SK-N-SH (cell line): ENCODE measurements around the gene COX15. TPM values are rescaled to one million over a fixed set of nuclear protein-coding genes. Genes with fewer than 3 reads are reported as not detected.

Experiments
- CTCF ChIA-PET: fragments of 300-600, 350-600 bp; formaldehyde crosslinking; extraction: SDS; loops from one replicate; lab custom pipeline; 2021; lab: Yijun Ruan, JAX
- POLR2A ChIA-PET: fragments of 350-600 bp; sonication (Branson Sonifier 250); formaldehyde crosslinking; extraction: SDS; loops from one replicate; lab custom pipeline; 2020; ENCODE audit warnings: antibody characterized with exemption, inconsistent platforms; lab: Yijun Ruan, JAX
- DNase-seq: peaks from one replicate; pipeline ENCODE4 v3.0.0; 2012
- H2AFZ ChIP-seq: fragments of 200-600 bp; sonication (generic); 2 replicates; pipeline ENCODE4 v1.8.1; 2016; ENCODE audit warnings: antibody characterized with exemption, mild to moderate bottlenecking, low read depth
- H3F3A ChIP-seq: fragments of 200-600 bp; sonication (generic); replicated peaks from 2 replicates; pipeline ENCODE3; 2016; ENCODE audit warnings: antibody characterized with exemption, mild to moderate bottlenecking; ENCODE audit not compliant: insufficient read depth
- H3K27ac ChIP-seq, 2 experiments: fragments of 200-500 bp in 1 of 2; fragments of 200-600 bp in 1 of 2; sonication (Bioruptor generic) in 1 of 2; sonication (generic), shearing (Covaris generic) in 1 of 2; 2 replicates each; pipeline versions ENCODE4 v1.5.1 to v1.6.1; 2014 to 2016; ENCODE audit warnings: low read depth in 2 of 2, inconsistent platforms in 1 of 2, low read length in 1 of 2, mild to moderate bottlenecking in 1 of 2, mixed read lengths in 1 of 2
- H3K27me3 ChIP-seq: fragments of 200-600 bp; sonication (generic), shearing (Covaris generic); 2 replicates; pipeline ENCODE4 v1.6.1; 2016; ENCODE audit warnings: mixed run types; ENCODE audit not compliant: insufficient read depth
- H3K36me3 ChIP-seq, 2 experiments: fragments of 200-500 bp in 1 of 2; fragments of 200-600 bp in 1 of 2; sonication (Bioruptor generic) in 1 of 2; sonication (generic) in 1 of 2; replicated peaks in 1 of 2; 2 replicates each; pipeline versions ENCODE3 to v1.5.1; 2014 to 2016; ENCODE audit warnings: low read length in 1 of 2, mild to moderate bottlenecking in 1 of 2; ENCODE audit not compliant: insufficient read depth in 2 of 2, control insufficient read depth in 1 of 2
- H3K4me1 ChIP-seq, 2 experiments: fragments of 200-500 bp in 1 of 2; fragments of 200-600 bp in 1 of 2; sonication (Bioruptor generic) in 1 of 2; sonication (generic), shearing (Covaris generic) in 1 of 2; 2 replicates each; pipeline versions ENCODE4 v1.5.1 to v1.6.1; 2014 to 2016; ENCODE audit warnings: low read depth in 1 of 2, low read length in 1 of 2, mixed run types in 1 of 2; ENCODE audit not compliant: insufficient read depth in 2 of 2, control insufficient read depth in 1 of 2
- H3K4me2 ChIP-seq: fragments of 200-600 bp; sonication (generic), shearing (Covaris generic); 2 replicates; pipeline ENCODE4 v1.6.1; 2017; ENCODE audit warnings: mixed run types
- H3K4me3 ChIP-seq, 2 experiments: fragments of 200-500 bp in 1 of 2; fragments of 200-600 bp in 1 of 2; sonication (Bioruptor generic) in 1 of 2; sonication (generic), shearing (Covaris generic) in 1 of 2; 2 replicates each; pipeline versions ENCODE4 v1.5.1 to v1.8.1; 2014 to 2016; ENCODE audit warnings: low read depth in 2 of 2, inconsistent platforms in 1 of 2, low read length in 1 of 2, mild to moderate bottlenecking in 1 of 2, mixed read lengths in 1 of 2, moderate library complexity in 1 of 2
- H3K79me2 ChIP-seq: fragments of 200-600 bp; sonication (generic); 2 replicates; pipeline ENCODE4 v1.8.1; 2017; ENCODE audit warnings: mild to moderate bottlenecking; ENCODE audit not compliant: insufficient read depth
- H3K9ac ChIP-seq: fragments of 200-600 bp; sonication (generic); 2 replicates; pipeline ENCODE4 v1.6.1; 2017; ENCODE audit warnings: mixed run types
- H3K9me2 ChIP-seq: fragments of 200-600 bp; sonication (generic); 2 replicates; pipeline ENCODE4 v1.6.1; 2017; ENCODE audit warnings: mixed run types
- H3K9me3 ChIP-seq: fragments of 200-600 bp; sonication (generic); 2 replicates; pipeline ENCODE4 v1.6.1; 2017; ENCODE audit warnings: mixed run types, mild to moderate bottlenecking, moderate library complexity
- H4K20me1 ChIP-seq: fragments of 200-600 bp; sonication (generic); 2 replicates; pipeline ENCODE4 v1.6.1; 2017; ENCODE audit warnings: mild to moderate bottlenecking, mixed run types; ENCODE audit not compliant: insufficient read depth
- CTCF ChIP-seq: fragments of 200-600 bp; sonication (generic); IDR thresholded peaks from 2 replicates; pipeline ENCODE4 v1.6.1; 2017; ENCODE audit warnings: antibody characterized with exemption, mild to moderate bottlenecking, moderate library complexity
- FOSL2 ChIP-seq: IDR thresholded peaks from 2 replicates; pipeline ENCODE4 v1.4.0; 2012; ENCODE audit warnings: low read depth, mild to moderate bottlenecking, moderate library complexity, borderline replicate concordance
- IRF3 ChIP-seq: fragments of 150-350 bp; IDR thresholded peaks from 2 replicates; pipeline ENCODE4 v1.6.1; 2016; ENCODE audit warnings: mild to moderate bottlenecking, low read depth, low read length
- MEF2A ChIP-seq: IDR thresholded peaks from 2 replicates; pipeline ENCODE4 v1.4.0; 2012; ENCODE audit warnings: low read depth, borderline replicate concordance
- MXI1 ChIP-seq: IDR thresholded peaks from 2 replicates; pipeline ENCODE4 v1.6.1; 2012; ENCODE audit warnings: mild to moderate bottlenecking, low read depth, low read length, improper control_type of control experiment
- NRF1 ChIP-seq: IDR thresholded peaks from 2 replicates; pipeline ENCODE4 v1.6.1; 2012; ENCODE audit warnings: low read depth, mild to moderate bottlenecking, low read length
- PBX3 ChIP-seq: IDR thresholded peaks from 2 replicates; pipeline ENCODE4; 2012
- RAD21 ChIP-seq: IDR thresholded peaks from 2 replicates; pipeline ENCODE4 v1.6.1; 2012; ENCODE audit warnings: mild to moderate bottlenecking, low read length
- RCOR1 ChIP-seq: fragments of 150-350 bp; IDR thresholded peaks from 2 replicates; pipeline ENCODE4 v1.6.1; 2017; ENCODE audit warnings: antibody characterized with exemption, low read length
- RFX5 ChIP-seq: IDR thresholded peaks from 2 replicates; pipeline ENCODE4 v1.6.1; 2012; ENCODE audit warnings: mild to moderate bottlenecking, improper control_type of control experiment, low read length
- SMC3 ChIP-seq: IDR thresholded peaks from 2 replicates; pipeline ENCODE4 v1.6.1; 2012; ENCODE audit warnings: low read depth, low read length, improper control_type of control experiment
- TEAD4 ChIP-seq: IDR thresholded peaks from 2 replicates; pipeline ENCODE4 v1.4.0; 2012; ENCODE audit warnings: mild to moderate bottlenecking, borderline replicate concordance; ENCODE audit not compliant: insufficient read depth
- polyA plus RNA-seq, 3 experiments: library from polyadenylated mRNA; depleted of rRNA; stranded (reverse); fragments of >200 nt; gene quantifications; 2 replicates each; pipeline ENCODE4 v1.2.3, GENCODE V29; 2012

COX15 gene
- polyA plus RNA-seq, 1 of the 3 experiments (the other 2 are of a cell fraction): 20.4 TPM

GRCh38 chr10:99711129-99711719, 20.7 kb downstream of the COX15 start:
- ChIA-PET CTCF (interaction anchor here (0.6 to 3.0 kb wide), 13 partner anchors 9 to 99 kb away, joined by 3 to 21 read pairs (median 4); no protein-coding TSS in a partner anchor), POLR2A (no interaction called here)
- peak; percentile 39 for DNase-seq
- Histone ChIP-seq H3K4me2 (no peak overlapping the region), H3K9ac (no peak overlapping the region), H3K4me3 (no peak overlapping the region), H3F3A (peaks cover 26% of the 10 kb centered on the region), H2AFZ (no peak overlapping the region), H3K9me2 (no peaks in the 10 kb centered on the region), H3K9me3 (no peaks in the 10 kb centered on the region), H3K27ac (peak overlapping the region in 1 of 2 experiments; percentile 57; a peak in 1 of 4 replicates), H3K4me1 (peaks cover 0 to 14% of the 10 kb centered on the region in 2 experiments; a peak in 1 of 4 replicates), H4K20me1 (no peaks in the 10 kb centered on the region), H3K79me2 (no peaks in the 10 kb centered on the region), H3K36me3 (peaks cover 75 to 77% of the 10 kb centered on the region in 2 experiments), H3K27me3 (no peaks in the 10 kb centered on the region)
- TF ChIP-seq RAD21: peak; percentile 79
- peak; percentile 43; the same call in 1 of the 2 replicates for TF ChIP-seq RFX5
- TF ChIP-seq NRF1: no peak
- TF ChIP-seq MXI1: no peak
- no peak for TF ChIP-seq PBX3
- TF ChIP-seq IRF3: no peak
- no peak for TF ChIP-seq TEAD4
- peak; percentile 62 for TF ChIP-seq SMC3
- TF ChIP-seq CTCF: peak; percentile 73
- TF ChIP-seq MEF2A: no peak
- TF ChIP-seq RCOR1: no peak
- no peak for TF ChIP-seq FOSL2
